Measurements from ENCODE around the gene LRRC47.

LRRC47 gene

GRCh38 chr1:3731583-3732433 is 64.5 kb downstream of the LRRC47 start:
- no peak for DNase-seq

GRCh38 chr1:3730543-3731247 is 65.6 kb downstream of the LRRC47 start:
- DNase-seq = no peak

GRCh38 chr1:3729594-3730542 is 66.4 kb downstream of the LRRC47 start:
- DNase-seq = no peak
